Smooth muscle cell (in vitro differentiated cells): ENCODE data around the gene CCDC195. TPM values are rescaled to one million over a fixed set of nuclear protein-coding genes. Genes with fewer than 3 reads are reported as not detected.

Experiments used
- DNase-seq: peaks from one replicate; lab custom pipeline; 2025; ENCODE audit not compliant: unreplicated experiment; lab: John Stamatoyannopoulos, UW
- H2AFZ ChIP-seq: fragments of 200-600 bp; sonication (generic); 2 replicates; pipeline ENCODE4 v1.6.0; 2016; ENCODE audit warnings: antibody characterized with exemption, low read depth, mild to moderate bottlenecking
- H3F3A ChIP-seq: fragments of 200-600 bp; sonication (generic); 2 replicates; pipeline ENCODE4 v1.6.0; 2017; ENCODE audit warnings: antibody characterized with exemption, low read depth
- H3K27ac ChIP-seq: fragments of 200-600 bp; sonication (generic); 2 replicates; pipeline ENCODE4 v1.5.1; 2016; ENCODE audit warnings: low read depth, mild to moderate bottlenecking
- H3K27me3 ChIP-seq: fragments of 200-600 bp; sonication (generic); 2 replicates; pipeline ENCODE4 v1.6.1; 2016; ENCODE audit warnings: low read depth, mild to moderate bottlenecking
- H3K36me3 ChIP-seq: fragments of 200-600 bp; sonication (generic); 2 replicates; pipeline ENCODE4 v1.5.1; 2016; ENCODE audit warnings: low read depth
- H3K4me1 ChIP-seq: fragments of 200-600 bp; sonication (generic); 2 replicates; pipeline ENCODE4 v1.5.1; 2016; ENCODE audit warnings: low read depth
- H3K4me2 ChIP-seq: fragments of 200-600 bp; sonication (generic); 2 replicates; pipeline ENCODE4 v1.6.0; 2016; ENCODE audit warnings: mild to moderate bottlenecking
- H3K4me3 ChIP-seq: fragments of 200-600 bp; sonication (generic); 2 replicates; pipeline ENCODE4 v1.5.1; 2016; ENCODE audit warnings: mild to moderate bottlenecking
- H3K79me2 ChIP-seq: fragments of 200-600 bp; sonication (generic); 2 replicates; pipeline ENCODE4 v1.6.0; 2016; ENCODE audit warnings: low read depth, mild to moderate bottlenecking
- H3K9ac ChIP-seq: fragments of 200-600 bp; sonication (generic); 2 replicates; pipeline ENCODE4 v1.6.0; 2016; ENCODE audit warnings: low read depth
- H3K9me3 ChIP-seq: fragments of 200-600 bp; sonication (generic); replicated peaks from 2 replicates; pipeline ENCODE4 v1.5.1; 2016; ENCODE audit warnings: low read depth
- H4K20me1 ChIP-seq: fragments of 200-600 bp; sonication (generic); 2 replicates; pipeline ENCODE4 v1.6.0; 2016; ENCODE audit warnings: low read depth
- CTCF ChIP-seq: fragments of 200-600 bp; sonication (generic); IDR thresholded peaks from 2 replicates; pipeline ENCODE4 v1.5.1; 2017; ENCODE audit warnings: borderline replicate concordance, mild to moderate bottlenecking, antibody characterized with exemption; ENCODE audit not compliant: insufficient read depth, poor library complexity, severe bottlenecking
- WGBS: methylation state at CpG from one replicate; pipeline ENCODE4 v1.1.7; 2016; ENCODE audit warnings: low lambda C conversion rate; 5-methylcytosine and 5-hydroxymethylcytosine counted together
- polyA plus RNA-seq: library from polyadenylated mRNA; unstranded; fragments of >200 nt; fragmentation: Nextera tagmentation; extraction: Ambion mirVana; gene quantifications from 2 replicates; pipeline ENCODE4 v1.2.1, GENCODE V29; 2016
- total RNA-seq: library from RNA; depleted of rRNA; stranded (reverse); fragments of >200 nt; gene quantifications from 2 replicates; pipeline ENCODE4 v1.2.3, GENCODE V29; 2014

The CCDC195 gene
- total and polyA plus RNA-seq, 2 experiments from 2014 or later = not detected

- no peaks in the 10 kb centered on the region for H3K79me2 ChIP-seq
- H2AFZ ChIP-seq = no peak overlapping the region
- H3K4me3 ChIP-seq = no peak overlapping the region
- TF ChIP-seq CTCF = no peak
- WGBS = 78% methylated on average over 1 of the region's 1 CpG
- peaks cover 6% of the 10 kb centered on the region for H3F3A ChIP-seq
- H3K27me3 ChIP-seq = peaks cover 15% of the 10 kb centered on the region
- DNase-seq = no peak
- H3K4me1 ChIP-seq = no peaks in the 10 kb centered on the region
- no peaks in the 10 kb centered on the region for H4K20me1 ChIP-seq
- no peaks in the 10 kb centered on the region for H3K9me3 ChIP-seq
- no peaks in the 10 kb centered on the region for H3K36me3 ChIP-seq
- no peak overlapping the region for H3K4me2 ChIP-seq
- no peak overlapping the region for H3K27ac ChIP-seq
- no peak overlapping the region for H3K9ac ChIP-seq
Observed at GRCh38 chr2:224682134-224682533, 34.0 kb downstream of the CCDC195 start.

DNA sequence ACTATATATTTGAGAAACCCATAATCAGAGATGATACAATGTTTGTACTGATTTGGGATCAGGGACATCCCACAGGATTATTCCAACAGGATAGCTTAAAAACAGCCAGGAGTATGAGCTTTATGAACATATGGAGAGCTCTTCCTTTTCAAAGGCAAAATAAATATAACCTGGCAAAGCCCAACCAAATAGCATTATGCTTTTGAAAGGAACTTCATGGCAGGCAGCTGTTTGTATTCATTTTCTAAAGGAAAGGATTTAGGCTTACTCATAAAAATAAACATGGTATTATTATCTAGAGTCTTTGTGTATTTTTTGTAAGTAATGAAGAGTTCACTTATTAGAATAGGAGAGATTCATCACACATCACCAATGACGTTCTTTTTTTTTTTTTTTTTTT lies 44.4 kb downstream of the CCDC195 start:
- DNase-seq = no peak
- Histone ChIP-seq H3K4me1 (no peaks in the 10 kb centered on the region), H2AFZ (no peak overlapping the region), H3K9ac (no peak overlapping the region), H3K4me3 (no peak overlapping the region), H4K20me1 (no peaks in the 10 kb centered on the region), H3K36me3 (no peaks in the 10 kb centered on the region), H3K4me2 (no peak overlapping the region), H3K79me2 (no peaks in the 10 kb centered on the region), H3K27me3 (peaks cover 6% of the 10 kb centered on the region), H3K27ac (no peak overlapping the region), H3K9me3 (no peaks in the 10 kb centered on the region), H3F3A (no peaks in the 10 kb centered on the region)
- WGBS = 67% methylated on average over 1 of the region's 1 CpG
- no peak for TF ChIP-seq CTCF

- Histone ChIP-seq H3K27ac (no peak overlapping the region), H4K20me1 (no peaks in the 10 kb centered on the region), H3K36me3 (no peaks in the 10 kb centered on the region), H2AFZ (no peak overlapping the region), H3K4me2 (no peak overlapping the region), H3K79me2 (no peaks in the 10 kb centered on the region), H3K9ac (no peak overlapping the region), H3K4me3 (no peak overlapping the region), H3K9me3 (no peaks in the 10 kb centered on the region), H3K27me3 (peaks cover 6% of the 10 kb centered on the region), H3K4me1 (no peaks in the 10 kb centered on the region), H3F3A (no peaks in the 10 kb centered on the region)
- DNase-seq = no peak
- WGBS = 100% methylated on average over 1 of the region's 1 CpG
- no peak for TF ChIP-seq CTCF
Observed at GRCh38 chr2:224670203-224670602, 46.0 kb downstream of the CCDC195 start.

GRCh38 chr2:224669449-224669848 lies 46.7 kb downstream of the CCDC195 start:
- Histone ChIP-seq H3K27ac (no peak overlapping the region), H3K27me3 (peaks cover 6% of the 10 kb centered on the region), H3K9ac (no peak overlapping the region), H3F3A (no peaks in the 10 kb centered on the region), H3K4me1 (no peaks in the 10 kb centered on the region), H3K79me2 (no peaks in the 10 kb centered on the region), H3K36me3 (no peaks in the 10 kb centered on the region), H2AFZ (no peak overlapping the region), H4K20me1 (no peaks in the 10 kb centered on the region), H3K4me2 (no peak overlapping the region), H3K9me3 (no peaks in the 10 kb centered on the region), H3K4me3 (no peak overlapping the region)
- 68% methylated on average over 1 of the region's 1 CpG for WGBS
- DNase-seq = no peak
- TF ChIP-seq CTCF = no peak
